ENCODE measurements around the gene EYA4.

The EYA4 gene

GRCh38 chr6:133467231-133467981 lies 226.2 kb downstream of the EYA4 start:
- in situ Hi-C loops (cut with HindIII; ENCODE audit: low pct_ligation_motif_present, low pct_unique_long_range_greater_than_20kb, low sequenced_read_pairs): no loop called here
- no peak for DNase-seq

DNA sequence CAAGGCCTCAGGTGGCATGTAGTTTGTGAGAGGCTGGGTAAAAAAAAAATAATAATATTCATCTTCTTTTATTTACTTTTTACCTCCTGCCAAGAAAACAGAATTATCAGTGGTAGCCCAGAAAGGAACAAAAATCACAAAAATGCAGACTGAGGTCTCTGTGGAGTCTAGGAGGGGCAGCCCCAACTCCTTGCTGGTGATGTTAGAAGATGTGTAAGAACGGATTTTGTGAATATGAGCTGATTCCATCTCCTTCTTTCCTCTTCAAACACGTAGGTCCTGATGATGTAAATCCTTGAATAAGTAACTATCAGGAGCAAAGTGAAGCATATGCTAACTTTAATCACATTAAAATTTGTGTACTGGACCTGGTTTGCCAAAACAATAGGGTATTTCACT lies 226.8 kb downstream of the EYA4 start:
- DNase-seq: no peak
- in situ Hi-C loops (cut with HindIII; ENCODE audit: low pct_ligation_motif_present, low pct_unique_long_range_greater_than_20kb, low sequenced_read_pairs): no loop called here

DNA sequence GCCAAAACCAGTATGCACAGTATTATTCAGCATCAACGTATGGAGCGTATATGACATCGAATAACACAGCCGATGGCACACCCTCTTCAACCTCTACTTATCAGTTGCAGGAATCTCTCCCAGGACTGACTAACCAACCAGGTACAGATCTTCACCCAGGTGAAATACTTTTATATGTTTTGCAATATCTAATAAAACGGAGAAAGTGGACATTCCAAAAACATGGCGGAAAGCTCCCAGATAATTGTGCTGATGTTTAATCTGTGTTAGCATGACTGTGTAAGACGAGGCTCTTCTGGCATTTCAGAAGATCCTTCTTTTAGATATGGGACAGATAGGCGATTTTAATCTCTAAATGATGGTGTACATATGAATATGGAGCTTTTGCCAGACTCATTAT lies 227.4 kb downstream of the EYA4 start:
- DNase-seq: no peak
- in situ Hi-C loops (cut with HindIII; ENCODE audit: low pct_ligation_motif_present, low pct_unique_long_range_greater_than_20kb, low sequenced_read_pairs): no loop called here

DNA sequence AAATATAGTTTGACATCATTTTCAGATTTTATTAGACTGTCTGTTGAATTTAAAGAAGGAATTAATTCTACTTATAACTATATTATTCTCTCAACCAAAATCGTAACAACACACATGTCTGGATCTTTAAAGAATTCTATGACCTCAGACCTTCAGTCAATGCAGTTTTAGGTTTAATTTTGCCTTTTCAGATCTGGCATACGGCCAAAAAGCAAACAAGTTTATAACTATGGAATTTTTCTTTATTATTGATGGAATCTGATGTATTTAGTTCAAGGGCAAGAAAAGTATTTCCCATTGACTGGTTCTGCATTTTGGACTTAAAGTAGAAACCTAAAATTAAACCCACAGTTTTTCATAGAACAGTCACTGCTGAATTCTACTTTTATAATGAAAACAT lies 233.4 kb downstream of the EYA4 start:
- in situ Hi-C loops (cut with HindIII; ENCODE audit: low pct_ligation_motif_present, low pct_unique_long_range_greater_than_20kb, low sequenced_read_pairs): no loop called here
- DNase-seq: no peak

GRCh38 chr6:133478673-133479072 lies 237.5 kb downstream of the EYA4 start:
- DNase-seq: no peak

GRCh38 chr6:133487174-133487573 lies 246.0 kb downstream of the EYA4 start:
- in situ Hi-C loops (cut with HindIII; ENCODE audit: low pct_ligation_motif_present, low pct_unique_long_range_greater_than_20kb, low sequenced_read_pairs): no loop called here
- DNase-seq: no peak

More at GRCh38 chr6:133478673-133479072, 237.5 kb downstream of the EYA4 start:
- in situ Hi-C loops (cut with HindIII; ENCODE audit: low pct_ligation_motif_present, low pct_unique_long_range_greater_than_20kb, low sequenced_read_pairs): no loop called here

- in situ Hi-C loops (cut with HindIII; ENCODE audit: low pct_ligation_motif_present, low pct_unique_long_range_greater_than_20kb, low sequenced_read_pairs): no loop called here
- DNase-seq: no peak
Observed at GRCh38 chr6:133495205-133495903, 254.2 kb downstream of the EYA4 start.

GRCh38 chr6:133499662-133500061 lies 258.5 kb downstream of the EYA4 start:
- in situ Hi-C loops (cut with HindIII; ENCODE audit: low pct_ligation_motif_present, low pct_unique_long_range_greater_than_20kb, low sequenced_read_pairs): no loop called here
- no peak for DNase-seq

DNA sequence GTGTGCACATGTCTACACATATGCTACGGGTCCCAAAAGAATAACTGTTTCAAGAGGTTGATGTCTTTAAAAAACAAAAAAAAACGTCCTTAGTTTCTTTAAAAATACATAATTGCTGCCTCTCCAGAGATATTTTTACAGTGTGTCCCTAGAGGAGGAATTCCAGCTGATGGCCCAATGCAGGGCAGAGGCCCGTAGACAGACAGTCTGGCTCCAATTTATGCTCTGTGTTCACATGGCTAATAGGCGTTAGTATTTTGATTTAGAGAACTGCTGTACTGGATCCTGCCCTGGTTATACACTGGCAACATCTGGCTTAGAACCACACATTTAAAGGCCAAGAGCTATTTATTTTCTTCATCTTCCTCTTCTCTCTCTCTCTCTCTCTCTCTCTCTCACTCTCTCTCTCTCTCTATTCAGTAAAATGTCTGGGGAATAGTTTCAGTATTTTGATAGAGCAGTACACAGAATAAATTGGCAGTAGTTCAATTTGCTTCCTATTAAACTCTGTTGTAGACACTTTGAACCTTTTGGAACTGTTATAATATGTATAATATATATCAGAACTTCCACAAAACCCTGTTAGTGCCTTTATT lies 260.6 kb downstream of the EYA4 start:
- in situ Hi-C loops (cut with HindIII; ENCODE audit: low pct_ligation_motif_present, low pct_unique_long_range_greater_than_20kb, low sequenced_read_pairs): no loop called here
- no peak for DNase-seq

GRCh38 chr6:133502441-133503335 lies 261.5 kb downstream of the EYA4 start:
- DNase-seq: peak; percentile 2
- in situ Hi-C loops (cut with HindIII; ENCODE audit: low pct_ligation_motif_present, low pct_unique_long_range_greater_than_20kb, low sequenced_read_pairs): no loop called here

GRCh38 chr6:133503336-133503729 lies 262.2 kb downstream of the EYA4 start:
- in situ Hi-C loops (cut with HindIII; ENCODE audit: low pct_ligation_motif_present, low pct_unique_long_range_greater_than_20kb, low sequenced_read_pairs): no loop called here
- no peak for DNase-seq

- in situ Hi-C loops (cut with HindIII; ENCODE audit: low pct_ligation_motif_present, low pct_unique_long_range_greater_than_20kb, low sequenced_read_pairs): no loop called here
- no peak for DNase-seq
Observed at GRCh38 chr6:133504158-133504557, 263.0 kb downstream of the EYA4 start.

- no peak for DNase-seq
- in situ Hi-C loops (cut with HindIII; ENCODE audit: low pct_ligation_motif_present, low pct_unique_long_range_greater_than_20kb, low sequenced_read_pairs): no loop called here
Observed at GRCh38 chr6:133504761-133505160, 263.6 kb downstream of the EYA4 start.

DNA sequence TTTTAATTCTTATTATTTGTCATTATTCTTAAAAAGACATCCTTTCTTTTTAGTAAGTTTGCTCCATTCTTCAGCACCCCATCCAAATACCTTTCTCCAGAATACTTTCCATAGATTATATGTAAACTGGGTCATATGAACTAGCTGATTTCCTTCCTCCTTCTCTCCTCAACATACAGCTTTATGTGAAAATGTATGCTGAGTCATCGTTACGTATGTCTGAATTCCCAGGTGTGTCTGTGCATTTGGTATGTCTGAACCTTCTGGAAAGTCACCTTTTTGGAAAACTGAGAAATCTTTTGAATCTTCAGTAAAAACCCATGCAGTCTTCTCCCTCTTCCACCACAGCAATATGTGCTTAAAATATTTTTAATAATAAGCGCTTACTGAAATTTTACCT lies 264.5 kb downstream of the EYA4 start:
- in situ Hi-C loops (cut with HindIII; ENCODE audit: low pct_ligation_motif_present, low pct_unique_long_range_greater_than_20kb, low sequenced_read_pairs): no loop called here
- no peak for DNase-seq

GRCh38 chr6:133512410-133513016 lies 271.4 kb downstream of the EYA4 start:
- in situ Hi-C loops (cut with HindIII; ENCODE audit: low pct_ligation_motif_present, low pct_unique_long_range_greater_than_20kb, low sequenced_read_pairs): no loop called here
- DNase-seq: peak; percentile 27

- DNase-seq: no peak
- in situ Hi-C loops (cut with HindIII; ENCODE audit: low pct_ligation_motif_present, low pct_unique_long_range_greater_than_20kb, low sequenced_read_pairs): no loop called here
Observed at GRCh38 chr6:133523816-133524215, 282.7 kb downstream of the EYA4 start.

- no peak for DNase-seq
- in situ Hi-C loops (cut with HindIII; ENCODE audit: low pct_ligation_motif_present, low pct_unique_long_range_greater_than_20kb, low sequenced_read_pairs): no loop called here
Observed at GRCh38 chr6:133526436-133526835, 285.3 kb downstream of the EYA4 start.

GRCh38 chr6:133528566-133528965 lies 287.4 kb downstream of the EYA4 start:
- in situ Hi-C loops (cut with HindIII; ENCODE audit: low pct_ligation_motif_present, low pct_unique_long_range_greater_than_20kb, low sequenced_read_pairs): no loop called here
- no peak for DNase-seq
